ENCODE measurements around the gene ZBTB34. TPM values are rescaled to one million over a fixed set of nuclear protein-coding genes. Genes with fewer than 3 reads are reported as not detected.

ZBTB34 gene
- total and polyA plus RNA-seq, 7 donors, result 2.0 to 7.3 (median 4.6) TPM

GRCh38 chr9:126927419-126927818 is 67.0 kb downstream of the ZBTB34 start:
- Histone ChIP-seq H3K4me3 (no peak overlapping the region), H3K36me3 (ENCODE audit: insufficient read depth in 1 of 2, low read depth in 1 of 2) (no peaks in the 10 kb centered on the region), H3K9me3 (no peaks in the 10 kb centered on the region), H3K27me3 (ENCODE audit: insufficient read depth in 3 of 3, low read length in 2 of 3) (no peaks in the 10 kb centered on the region), H3K4me1 (no peaks in the 10 kb centered on the region), H3K27ac (no peak overlapping the region)
- DNase-seq, result no peak
- no peak for ATAC-seq
- intact Hi-C loops (cut with DNase I), result no loop called here
- 70 to 75% (median 71%) methylated on average over 6 of the region's 6 CpGs for WGBS, 3 donors
- TF ChIP-seq CTCF (IDR thresholded peaks at IDR 0.05), result no peak

- intact Hi-C loops (cut with DNase I), result no loop called here
- no peak overlapping the region for H3K4me3 ChIP-seq
- ATAC-seq (no peak), DNase-seq (no peak)
- no peak overlapping the region for H3K27ac ChIP-seq
- H3K36me3 ChIP-seq (ENCODE audit: insufficient read depth in 1 of 2, low read depth in 1 of 2), result no peaks in the 10 kb centered on the region
- no peaks in the 10 kb centered on the region for H3K4me1 ChIP-seq
- no peaks in the 10 kb centered on the region for H3K27me3 ChIP-seq (ENCODE audit: insufficient read depth in 3 of 3, low read length in 2 of 3)
- 87 to 93% (median 89%) methylated on average over 11 of the region's 11 CpGs for WGBS, 3 donors
- TF ChIP-seq CTCF (IDR thresholded peaks at IDR 0.05), result no peak
- no peaks in the 10 kb centered on the region for H3K9me3 ChIP-seq
Observed at GRCh38 chr9:126932871-126933321, 72.5 kb downstream of the ZBTB34 start.

- no peak for TF ChIP-seq CTCF (IDR thresholded peaks at IDR 0.05)
- no peaks in the 10 kb centered on the region for H3K9me3 ChIP-seq
- no peak overlapping the region for H3K4me3 ChIP-seq
- WGBS, 3 donors, result 92 to 93% (median 93%) methylated on average over 11 of the region's 11 CpGs
- intact Hi-C loops (cut with DNase I), result no loop called here
- no peaks in the 10 kb centered on the region for H3K27me3 ChIP-seq (ENCODE audit: insufficient read depth in 3 of 3, low read length in 2 of 3)
- no peak for DNase-seq
- H3K36me3 ChIP-seq (ENCODE audit: insufficient read depth in 1 of 2, low read depth in 1 of 2), result no peaks in the 10 kb centered on the region
- no peaks in the 10 kb centered on the region for H3K4me1 ChIP-seq
- no peak for ATAC-seq
- H3K27ac ChIP-seq, result no peak overlapping the region
Observed at GRCh38 chr9:126933334-126933980, 73.0 kb downstream of the ZBTB34 start.

GRCh38 chr9:126934441-126934840 is 74.0 kb downstream of the ZBTB34 start:
- no peak overlapping the region for H3K27ac ChIP-seq
- WGBS, 3 donors, result 91 to 97% (median 95%) methylated on average over 8 of the region's 8 CpGs
- ATAC-seq (no peak), DNase-seq (no peak)
- no peaks in the 10 kb centered on the region for H3K27me3 ChIP-seq (ENCODE audit: insufficient read depth in 3 of 3, low read length in 2 of 3)
- H3K4me3 ChIP-seq, result no peak overlapping the region
- H3K36me3 ChIP-seq (ENCODE audit: insufficient read depth in 1 of 2, low read depth in 1 of 2), result no peaks in the 10 kb centered on the region
- no peak for TF ChIP-seq CTCF (IDR thresholded peaks at IDR 0.05)
- intact Hi-C loops (cut with DNase I), result no loop called here
- H3K4me1 ChIP-seq, result no peaks in the 10 kb centered on the region
- no peaks in the 10 kb centered on the region for H3K9me3 ChIP-seq

Other genes starting within 250 kb of the ZBTB34 start
- under 1 TPM in 3 of 4 donors, not detected in 1; 0.13 to 0.26 (median 0.20) TPM for gene LMX1B, start 246.7 kb upstream of the ZBTB34 start, total RNA-seq
- gene LMX1B, start 246.7 kb upstream of the ZBTB34 start, polyA plus RNA-seq, result under 1 TPM; 0.01 to 0.04 (median 0.01) TPM
- gene ZBTB43, start 55.6 kb upstream of the ZBTB34 start, total RNA-seq, result 10 to 100 TPM; 26.5 to 98.3 (median 76.6) TPM
- gene ZBTB43, start 55.6 kb upstream of the ZBTB34 start, polyA plus RNA-seq, result 10 to 100 TPM; 19.5 to 48.2 (median 30.5) TPM
- 1 to 10 TPM; 5.3 to 7.7 (median 5.7) TPM for gene RALGPS1, start 54.1 kb downstream of the ZBTB34 start, total RNA-seq
- 1 to 10 TPM; 3.9 to 6.0 (median 4.1) TPM for gene RALGPS1, start 54.1 kb downstream of the ZBTB34 start, polyA plus RNA-seq

Data from psoas muscle (tissue), 8 donors.